Activated naive CD8-positive, alpha-beta T cell treated with anti-CD3 and anti-CD28 coated beads, Interleukin-2, amount 50 U/mL, for 16 hours (primary cell): ENCODE results near the gene THRA.

ENCODE experiments used
- DNase-seq: peaks from one replicate; pipeline ENCODE4 v3.0.0-alpha.2; 2020; ENCODE audit warnings: low read depth, low spot score

THRA gene

GRCh38 chr17:40026816-40027613, 35.8 kb upstream of the THRA start:
- peak; percentile 37 for DNase-seq

DNA sequence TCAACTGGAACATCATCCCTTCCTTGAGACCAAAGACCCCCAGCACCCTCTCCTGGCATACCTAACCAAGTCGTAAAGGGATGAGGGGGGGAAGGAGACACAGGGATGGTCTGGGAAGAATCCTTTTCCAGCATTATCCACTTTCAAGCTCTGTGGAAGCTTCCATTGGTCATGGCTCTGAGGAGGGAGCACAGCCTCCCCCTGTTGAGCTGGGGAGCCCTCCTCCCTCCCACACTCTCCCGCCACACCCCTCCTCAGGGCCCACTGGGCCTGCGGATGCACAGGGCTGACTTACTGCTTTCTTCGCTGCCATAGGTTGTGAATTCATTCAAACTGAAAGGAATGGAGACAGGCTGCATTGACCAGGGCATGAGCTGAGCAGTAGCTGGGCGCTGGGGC, 35.2 kb upstream of the THRA start:
- DNase-seq = no peak

DNA sequence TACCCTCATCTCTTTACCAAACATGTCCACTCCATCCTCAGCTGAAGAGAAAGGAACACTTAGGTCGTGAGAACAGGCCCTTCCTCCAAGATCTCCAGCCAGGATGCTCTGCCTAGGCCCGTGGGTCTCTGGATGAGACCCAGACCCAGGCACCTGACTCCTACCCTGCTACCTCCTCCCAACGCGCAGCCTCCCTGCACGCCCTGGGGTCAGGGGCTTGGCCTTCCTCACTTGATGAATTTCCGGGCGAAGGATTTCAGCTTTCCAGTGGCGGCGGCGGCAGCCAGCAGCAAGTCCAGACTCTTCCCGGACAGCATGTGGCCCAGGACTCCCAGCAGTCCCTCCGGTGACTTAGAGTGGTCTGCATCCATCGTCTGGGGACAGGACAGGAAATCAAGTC, 34.2 kb upstream of the THRA start:
- DNase-seq = no peak

DNA sequence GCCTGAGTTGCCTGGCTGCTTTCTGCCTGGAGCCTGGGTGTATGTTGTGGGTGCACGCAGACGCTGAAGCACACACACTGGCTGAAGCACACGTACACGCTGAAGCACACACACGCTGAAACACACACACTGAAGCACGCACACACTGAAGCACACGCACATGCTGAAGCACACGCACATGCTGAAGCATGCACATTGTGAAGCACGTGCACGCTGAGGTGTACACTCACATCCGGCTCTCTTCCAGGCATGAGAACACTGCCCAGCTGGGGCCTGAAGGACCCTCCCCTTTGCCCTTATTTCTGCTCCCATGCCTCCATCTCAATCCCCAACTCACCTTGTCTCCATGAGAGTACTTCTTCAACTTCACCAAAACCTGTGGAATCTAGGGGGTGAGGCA, 31.1 kb upstream of the THRA start:
- DNase-seq = no peak

- no peak for DNase-seq
Observed at GRCh38 chr17:40032322-40033320, 30.1 kb upstream of the THRA start.

DNA sequence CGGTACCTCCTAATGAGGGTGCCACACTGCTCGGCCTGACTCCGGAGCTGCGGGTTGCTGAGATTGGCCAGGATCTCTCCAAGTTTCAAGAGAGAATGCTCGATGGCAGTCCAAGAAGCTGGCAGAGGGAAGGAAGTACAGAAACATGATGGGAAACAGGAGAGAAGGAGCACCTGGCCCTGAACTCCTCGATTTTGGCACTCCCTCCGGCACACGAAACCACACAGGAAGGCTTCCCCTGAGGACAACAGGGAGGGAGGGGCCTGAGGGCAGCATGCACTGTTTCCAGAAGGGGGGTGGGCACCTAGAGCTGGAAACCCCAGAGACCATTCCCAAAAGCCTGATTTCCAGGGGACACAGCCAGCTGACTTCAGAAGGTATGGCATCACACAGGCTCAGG, 29.4 kb upstream of the THRA start:
- DNase-seq = no peak

- DNase-seq = no peak
Observed at GRCh38 chr17:40034426-40035161, 28.2 kb upstream of the THRA start.

- DNase-seq = no peak
Observed at GRCh38 chr17:40035162-40035559, 27.6 kb upstream of the THRA start.

DNA sequence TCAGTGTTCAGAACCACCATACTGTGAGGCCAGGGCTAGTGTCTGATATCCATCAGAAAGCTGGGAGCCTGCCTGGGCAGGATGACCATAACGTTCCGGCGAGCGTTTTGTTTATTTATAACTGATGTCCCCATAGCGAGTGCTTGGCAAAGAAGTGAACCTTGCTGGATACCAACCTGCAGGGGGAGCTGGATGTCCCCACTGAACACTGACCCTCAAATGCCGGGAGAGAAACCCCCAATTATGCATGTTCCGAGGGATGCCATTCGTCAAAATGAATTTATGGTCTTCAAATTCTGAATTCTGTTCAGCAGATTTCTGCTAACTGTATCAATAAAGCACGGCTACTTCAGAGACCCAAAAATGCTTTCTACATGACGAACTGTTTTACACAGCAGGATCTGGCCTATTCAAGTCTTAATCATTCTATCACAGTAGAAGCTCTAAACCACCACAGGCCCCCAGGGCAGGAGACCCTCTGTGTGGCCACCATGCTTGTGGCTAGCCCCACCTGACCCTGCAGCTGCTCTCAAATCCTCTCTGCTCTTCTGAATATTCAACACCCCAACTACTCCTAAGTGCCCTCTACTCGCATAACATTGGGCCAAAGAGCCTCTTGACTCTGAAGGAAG, 23.8 kb upstream of the THRA start:
- no peak for DNase-seq

GRCh38 chr17:40041196-40041595, 21.6 kb upstream of the THRA start:
- DNase-seq = no peak

DNA sequence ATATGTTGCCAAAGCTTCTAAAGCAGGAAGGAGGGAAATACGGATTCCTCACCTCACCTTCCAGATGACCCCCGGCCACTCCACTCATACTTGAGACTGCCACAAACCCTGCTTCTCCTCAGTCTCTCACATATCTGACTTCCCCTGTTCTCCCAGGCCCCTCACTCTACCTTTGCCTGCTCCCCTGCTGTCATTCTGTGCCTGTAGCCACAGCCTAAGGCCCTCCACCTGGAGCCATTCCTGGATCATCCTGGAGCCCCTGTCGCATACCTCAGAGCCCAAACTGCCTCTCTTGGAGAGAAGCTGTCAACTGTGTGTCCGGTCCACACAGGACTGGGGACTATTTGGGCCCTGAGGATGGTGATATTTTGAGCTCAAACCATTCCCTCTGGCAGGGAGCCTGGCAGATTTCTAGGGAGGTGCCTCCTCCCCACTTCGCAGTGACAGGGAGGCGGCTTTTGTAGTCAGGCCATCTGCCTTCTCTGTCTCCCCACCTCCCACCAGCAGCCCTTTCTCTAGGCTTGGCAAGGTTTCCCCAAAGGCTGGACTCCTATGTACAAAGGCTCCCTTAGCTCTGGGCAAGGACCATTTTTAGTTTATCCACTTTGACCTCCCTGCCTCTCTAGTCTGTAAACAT, 6.3 kb upstream of the THRA start:
- DNase-seq = no peak

DNA sequence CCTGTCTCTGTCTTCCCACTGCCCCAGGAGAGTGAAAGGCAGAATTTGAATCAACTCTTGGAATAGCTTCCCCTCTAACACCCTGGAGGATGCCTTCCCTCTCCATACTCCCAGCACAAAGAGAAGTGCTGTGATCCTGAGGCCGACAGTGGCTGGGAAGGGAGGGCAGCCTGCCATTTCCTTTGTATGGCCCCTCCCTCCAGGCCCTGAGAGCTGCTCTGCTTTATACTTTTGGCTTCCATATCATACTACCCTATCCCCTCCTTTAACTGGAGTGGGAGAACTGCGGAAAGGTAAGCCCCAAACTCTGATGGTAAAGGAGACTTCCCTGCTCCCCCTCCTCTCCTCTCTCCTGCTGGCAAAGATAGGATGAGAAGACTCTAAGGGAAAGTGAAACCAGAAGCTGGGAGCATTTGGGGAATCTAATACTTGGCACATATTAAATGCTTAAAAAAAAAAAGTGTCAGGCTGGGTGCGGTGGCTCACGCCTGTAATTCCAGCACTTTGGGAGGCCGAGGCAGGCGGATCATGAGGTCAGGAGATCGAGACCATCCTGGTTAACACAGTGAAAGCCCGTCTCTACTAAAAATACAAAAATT, 4.5 kb upstream of the THRA start:
- no peak for DNase-seq

DNA sequence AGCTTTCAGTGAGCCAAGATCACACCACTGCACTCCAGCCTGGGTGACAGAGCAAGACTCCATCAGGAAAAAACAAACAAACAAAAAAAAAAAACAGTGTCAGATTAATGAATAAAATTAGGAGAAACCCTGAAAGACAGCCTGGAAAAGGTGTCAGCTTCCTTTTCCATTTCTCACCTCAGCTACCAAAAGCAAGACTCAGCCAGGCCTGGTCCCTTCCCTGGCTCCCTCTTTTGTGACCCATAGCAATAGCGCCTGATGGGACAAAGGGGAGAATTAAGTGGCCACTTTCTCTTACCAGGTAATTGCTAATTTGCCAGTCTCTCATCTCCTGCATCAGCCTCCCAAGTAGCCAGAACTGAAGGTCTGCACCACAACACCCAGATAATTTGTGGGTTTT, 3.9 kb upstream of the THRA start:
- DNase-seq = no peak

DNA sequence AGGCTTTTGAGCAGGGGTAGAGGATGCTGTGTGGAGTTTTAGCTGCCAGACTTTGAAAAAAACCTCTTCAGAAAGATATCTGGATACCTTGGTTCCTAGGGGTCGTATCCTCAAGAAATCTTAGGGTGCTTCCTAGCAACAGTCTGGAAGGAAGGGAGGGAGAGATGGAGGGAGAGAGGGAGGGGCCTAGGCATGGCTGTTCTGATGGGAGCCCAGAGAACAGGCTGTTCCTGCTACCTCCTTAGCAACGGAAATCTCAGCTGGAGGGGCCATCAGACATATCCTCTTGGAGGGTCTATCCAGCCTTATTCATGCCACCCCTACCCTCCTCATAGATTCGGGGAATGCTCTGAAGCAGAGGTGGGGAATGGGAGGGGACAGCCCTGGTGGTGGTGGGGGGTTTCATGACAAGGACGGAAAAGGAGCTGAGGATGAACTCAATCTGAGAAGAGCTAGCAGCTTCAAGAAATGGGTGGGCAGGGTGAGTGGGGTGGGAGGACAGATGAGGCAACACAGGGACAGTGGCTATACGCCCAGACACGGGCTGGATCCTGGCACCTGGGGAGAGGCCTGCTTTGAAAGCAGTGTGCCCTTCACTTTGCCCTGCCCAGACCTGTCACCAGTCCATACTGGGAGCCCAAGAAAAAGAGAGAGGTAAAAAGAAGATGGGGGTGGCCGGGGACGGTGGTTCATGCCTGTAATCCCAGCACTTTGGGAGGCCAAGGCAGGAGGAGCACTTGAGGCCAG, 2.9 kb upstream of the THRA start:
- no peak for DNase-seq

DNA sequence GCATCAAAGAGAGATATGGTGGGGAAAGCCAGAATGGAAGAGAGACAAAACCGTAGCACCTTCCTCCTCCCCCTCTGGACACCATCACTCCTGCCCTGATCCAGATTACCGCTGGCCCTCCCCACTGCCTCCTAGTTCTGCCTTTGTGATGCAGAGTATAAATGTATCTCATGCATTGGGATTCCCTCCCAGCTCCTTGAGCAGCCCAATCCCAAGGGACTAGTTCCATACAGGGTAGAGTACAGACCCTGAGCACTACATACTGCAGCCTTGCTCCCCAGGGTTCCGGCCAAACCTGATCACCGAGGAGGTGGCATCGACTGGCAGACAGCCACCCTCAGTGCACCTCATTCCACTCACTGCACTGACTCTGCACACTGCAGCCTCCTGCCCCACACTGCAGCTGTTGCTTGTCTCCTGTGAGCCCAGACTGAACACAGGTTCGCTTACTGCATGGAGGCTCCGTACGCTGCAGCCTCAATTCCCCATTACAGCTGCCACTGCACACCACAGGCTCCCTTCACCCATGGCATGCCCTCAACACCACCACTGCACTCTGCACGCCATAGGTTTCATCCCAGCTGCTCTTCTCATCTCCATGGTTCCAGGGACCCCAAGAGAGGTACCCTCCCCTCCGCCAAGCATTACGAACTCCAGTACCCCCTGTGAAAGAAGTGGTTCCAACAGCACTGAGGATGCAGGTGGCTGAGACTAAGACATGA, 1.7 kb upstream of the THRA start:
- no peak for DNase-seq

GRCh38 chr17:40061609-40062038, 1.1 kb upstream of the THRA start:
- no peak for DNase-seq

GRCh38 chr17:40063187-40063771, 514 bp downstream of the THRA start:
- DNase-seq = no peak

GRCh38 chr17:40063901-40064531, 1.3 kb downstream of the THRA start:
- no peak for DNase-seq
